MCF 10A (cell line): ENCODE data around the gene CALB2. TPM values are rescaled to one million over a fixed set of nuclear protein-coding genes. Genes with fewer than 3 reads are reported as not detected.

Source experiments
- BruUV-seq: library from RNA; stranded (reverse); fragments of 400-500 nt; replicated peaks from 2 replicates; lab custom pipeline; 2021; lab: Mats Ljungman, UMichigan
- CTCF ChIA-PET: fragments of 300-600 bp; sonication (Branson Sonifier 250); formaldehyde crosslinking; extraction: SDS; loops from one replicate; lab custom pipeline; 2021; ENCODE audit warnings: antibody characterized with exemption, inconsistent platforms; lab: Yijun Ruan, JAX
- POLR2A ChIA-PET: fragments of 300-600, 350-650 bp; sonication (Branson Sonifier 250); formaldehyde crosslinking; extraction: SDS; loops from one replicate; lab custom pipeline; 2020; ENCODE audit warnings: antibody characterized with exemption, inconsistent platforms; lab: Yijun Ruan, JAX
- DNase-seq: peaks from one replicate; pipeline ENCODE4 v3.0.0-alpha.2; 2018; ENCODE audit not compliant: unreplicated experiment
- H3K27ac Mint-ChIP-seq: one replicate; pipeline ENCODE4 v1.8.0; 2022; ENCODE audit warnings: mild to moderate bottlenecking, low read depth, mixed read lengths; ENCODE audit not compliant: unreplicated experiment
- H3K27me3 Mint-ChIP-seq: one replicate; pipeline ENCODE4 v1.8.0; 2022; ENCODE audit warnings: mixed read lengths; ENCODE audit not compliant: insufficient read depth, unreplicated experiment
- H3K36me3 Mint-ChIP-seq: one replicate; pipeline ENCODE4 v1.8.0; 2022; ENCODE audit warnings: mild to moderate bottlenecking, moderate library complexity, mixed read lengths; ENCODE audit not compliant: insufficient read depth, unreplicated experiment
- H3K4me1 Mint-ChIP-seq: one replicate; pipeline ENCODE4 v1.8.0; 2022; ENCODE audit warnings: mixed read lengths; ENCODE audit not compliant: insufficient read depth, unreplicated experiment
- H3K4me3 Mint-ChIP-seq: one replicate; pipeline ENCODE4 v1.8.0; 2022; ENCODE audit warnings: mild to moderate bottlenecking, moderate library complexity, mixed read lengths; ENCODE audit not compliant: unreplicated experiment
- H3K9me3 Mint-ChIP-seq: one replicate; pipeline ENCODE4 v1.8.0; 2022; ENCODE audit warnings: mixed read lengths; ENCODE audit not compliant: unreplicated experiment
- CTCF ChIP-seq: fragments of 200-600 bp; IDR thresholded peaks from one replicate; pipeline ENCODE4 v1.8.0; 2022; ENCODE audit warnings: antibody characterized with exemption, mild to moderate bottlenecking; ENCODE audit not compliant: unreplicated experiment
- intact Hi-C: fragments of 100-400 bp; cut with micrococcal nuclease; formaldehyde crosslinking; loops from 2 replicates; pipeline ENCODE4 v1.14.1; 2022
- total RNA-seq: library from RNA; stranded (reverse); gene quantifications from 2 replicates; pipeline ENCODE4 v1.2.3, GENCODE V29; 2022

The CALB2 gene
- total RNA-seq, 1 experiment from 2014 or later = 0.23 TPM

DNA sequence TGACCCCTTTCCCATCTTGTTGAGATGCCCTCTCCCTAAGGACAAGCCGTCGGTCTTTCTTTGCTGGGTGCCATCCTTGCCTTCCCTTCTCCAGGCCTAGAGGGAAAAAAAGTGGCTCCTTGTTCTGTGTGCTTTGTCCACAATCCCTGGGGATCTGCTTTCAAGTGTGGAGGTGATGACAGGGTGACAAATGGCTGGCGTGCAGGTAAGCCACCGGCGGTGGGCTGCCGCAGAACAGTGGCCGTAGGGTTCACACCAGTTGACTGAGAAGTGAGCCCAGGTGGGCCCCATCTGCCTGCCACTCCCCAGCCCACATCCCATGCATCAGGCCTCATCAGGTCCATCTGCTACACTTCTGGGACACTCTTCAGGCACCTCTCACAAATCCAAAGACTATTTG is 11.4 kb upstream of the CALB2 start:
- no peak for TF ChIP-seq CTCF
- intact Hi-C loops = no loop called here
- Mint-ChIP-seq H3K4me3 (no peak overlapping the region), H3K27me3 (peaks cover 2% of the 10 kb centered on the region), H3K4me1 (no peaks in the 10 kb centered on the region), H3K27ac (no peak overlapping the region), H3K36me3 (no peaks in the 10 kb centered on the region), H3K9me3 (no peaks in the 10 kb centered on the region)
- POLR2A ChIA-PET = no interaction called here
- CTCF ChIA-PET = interaction anchor here (1.2 kb wide), 1 partner anchor 12 kb away, joined by 8 read pairs; the partner anchor contains the start of gene CALB2
- DNase-seq = no peak
- BruUV-seq = no TSS peak

DNA sequence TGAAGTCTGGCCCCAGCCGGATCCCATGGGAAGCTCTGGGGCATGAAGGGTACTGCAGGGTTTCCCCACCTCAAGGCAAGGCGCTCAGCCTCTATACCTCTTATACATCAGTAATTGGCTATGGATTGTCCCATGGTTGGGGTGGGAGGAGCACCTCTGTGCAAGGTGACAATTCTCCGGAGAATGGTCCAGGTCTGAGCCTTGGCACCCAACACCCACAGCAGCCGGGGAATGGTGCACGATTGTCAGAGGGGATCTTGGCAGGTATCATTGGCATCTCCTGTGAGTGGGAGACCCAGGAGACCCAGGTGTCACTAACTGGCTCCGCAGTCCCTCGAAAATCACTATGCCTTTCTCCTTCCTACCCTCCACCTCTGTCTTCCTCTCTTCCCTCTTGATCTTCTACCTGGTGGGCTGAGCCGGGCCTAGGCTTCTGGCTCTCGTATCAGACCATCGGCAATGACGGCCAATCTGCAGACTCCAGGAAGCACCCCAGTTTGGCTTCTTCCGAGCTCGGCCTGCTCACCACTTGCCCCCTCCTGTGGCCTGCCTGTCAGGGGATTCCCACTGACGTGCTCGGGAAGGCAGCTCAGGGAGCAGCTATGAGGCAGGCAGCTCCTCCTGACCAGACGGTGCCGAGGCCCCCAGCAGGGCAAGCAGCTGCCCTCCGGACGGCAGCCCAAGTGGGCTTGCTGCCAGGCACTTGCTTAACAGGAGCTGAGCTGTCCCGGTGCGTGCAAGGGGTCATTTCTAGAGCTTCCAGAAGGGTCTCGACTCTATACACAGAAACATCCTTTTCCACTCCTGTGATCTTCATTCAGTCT is 10.0 kb upstream of the CALB2 start:
- intact Hi-C loops = no loop called here
- ChIA-PET POLR2A (no interaction called here), CTCF (interaction anchor here (0.5 to 2.7 kb wide), 4 partner anchors 9 to 623 kb away, joined by 3 to 9 read pairs (median 6); partner anchors contain the start of gene CALB2)
- Mint-ChIP-seq H3K4me3 (no peak overlapping the region), H3K27me3 (no peaks in the 10 kb centered on the region), H3K27ac (no peak overlapping the region), H3K9me3 (no peaks in the 10 kb centered on the region), H3K4me1 (no peaks in the 10 kb centered on the region), H3K36me3 (no peaks in the 10 kb centered on the region)
- TF ChIP-seq CTCF = no peak
- BruUV-seq = no TSS peak
- DNase-seq = no peak

- no peaks in the 10 kb centered on the region for H3K9me3 Mint-ChIP-seq
These were observed 7.5 kb upstream of the CALB2 start for GRCh38 chr16:71350821-71351557.

More at GRCh38 chr16:71350821-71351557, 7.5 kb upstream of the CALB2 start:
- Mint-ChIP-seq H3K4me1 (no peaks in the 10 kb centered on the region), H3K36me3 (no peaks in the 10 kb centered on the region), H3K27ac (no peak overlapping the region), H3K4me3 (no peak overlapping the region), H3K27me3 (peaks cover 10% of the 10 kb centered on the region)
- TF ChIP-seq CTCF = no peak
- BruUV-seq = no TSS peak
- ChIA-PET POLR2A (no interaction called here), CTCF (no interaction called here)
- intact Hi-C loops = no loop called here
- DNase-seq = no peak
